HL-60/S4 (cell line): ENCODE measurements around the gene SLC35C1.
"Not testable (repeated sequence)": the region's sequence is repeated elsewhere in the genome, so short reads cannot be mapped to it uniquely, and the experiment has no call there.

Experiments
- in situ Hi-C: fragments of 300-500 bp; cut with MboI; formaldehyde crosslinking; loops from 2 replicates; pipeline ENCODE4 v1.14.3; 2022; ENCODE audit warnings: low sequenced_read_pairs

The SLC35C1 gene

GRCh38 chr11:45809456-45810395 is 4.8 kb downstream of the SLC35C1 start:
- in situ Hi-C loops, result no loop called here

GRCh38 chr11:45810431-45811108 is 5.6 kb downstream of the SLC35C1 start:
- in situ Hi-C loops, result no loop called here

GRCh38 chr11:45811109-45811435 is 6.1 kb downstream of the SLC35C1 start:
- in situ Hi-C loops, result no loop called here

GRCh38 chr11:45811571-45812290 is 6.8 kb downstream of the SLC35C1 start:
- in situ Hi-C loops, result no loop called here

GRCh38 chr11:45812581-45813548 is 7.9 kb downstream of the SLC35C1 start:
- in situ Hi-C loops, result no loop called here

- in situ Hi-C loops, result no loop called here
Measured at GRCh38 chr11:45815747-45816146, 10.8 kb downstream of the SLC35C1 start.

- in situ Hi-C loops, result no loop called here
Measured at GRCh38 chr11:45816614-45817013, 11.7 kb downstream of the SLC35C1 start.

GRCh38 chr11:45817191-45817590 is 12.2 kb downstream of the SLC35C1 start:
- in situ Hi-C loops, result no loop called here

GRCh38 chr11:45818961-45819605 is 14.1 kb downstream of the SLC35C1 start:
- in situ Hi-C loops, result no loop called here

- in situ Hi-C loops, result no loop called here
Measured at GRCh38 chr11:45820211-45820857, 15.4 kb downstream of the SLC35C1 start.

GRCh38 chr11:45826492-45826891 is 21.5 kb downstream of the SLC35C1 start:
- in situ Hi-C loops, result not testable (repeated sequence)

GRCh38 chr11:45827123-45827522 is 22.2 kb downstream of the SLC35C1 start:
- in situ Hi-C loops, result no loop called here

GRCh38 chr11:45828996-45829395 is 24.0 kb downstream of the SLC35C1 start:
- in situ Hi-C loops, result no loop called here

- in situ Hi-C loops, result no loop called here
Measured at GRCh38 chr11:45830596-45830995, 25.6 kb downstream of the SLC35C1 start.

- in situ Hi-C loops, result no loop called here
Measured at GRCh38 chr11:45832811-45833441, 28.0 kb downstream of the SLC35C1 start.

- in situ Hi-C loops, result no loop called here
Measured at GRCh38 chr11:45833761-45834160, 28.8 kb downstream of the SLC35C1 start.

- in situ Hi-C loops, result no loop called here
Measured at GRCh38 chr11:45834298-45834756, 29.4 kb downstream of the SLC35C1 start.

- in situ Hi-C loops, result no loop called here
Measured at GRCh38 chr11:45839204-45839603, 34.3 kb downstream of the SLC35C1 start.

GRCh38 chr11:45840251-45840650 is 35.3 kb downstream of the SLC35C1 start:
- in situ Hi-C loops, result not testable (repeated sequence)
